A549 (cell line): ENCODE measurements around the gene SLC35D3.

ENCODE experiments used
- CTCF ChIP-seq: fragments of >200 bp; sonication (Bioruptor Twin); formaldehyde crosslinking; IDR thresholded peaks from 3 replicates; pipeline ENCODE4 v1.5.1; 2016
- EP300 ChIP-seq, 2 experiments: fragments of >200 bp; sonication (Bioruptor Twin); formaldehyde crosslinking; IDR thresholded peaks; 2 replicates in 1 of 2; 3 replicates in 1 of 2; pipeline ENCODE4 v1.6.1; 2016 to 2017
- MYC ChIP-seq: IDR thresholded peaks from 2 replicates; pipeline ENCODE4 v1.6.1; 2012; ENCODE audit warnings: mild to moderate bottlenecking, inconsistent platforms, low read length, improper control_type of control experiment, borderline replicate concordance
- REST ChIP-seq: fragments of 200-600 bp; sonication (generic); IDR thresholded peaks from 2 replicates; pipeline ENCODE4 v1.6.1; 2016; ENCODE audit warnings: antibody characterized with exemption, mild to moderate bottlenecking, moderate library complexity
- RFX5 ChIP-seq: fragments of 450-650 bp; IDR thresholded peaks from 2 replicates; pipeline ENCODE4 v1.7.1; 2014; ENCODE audit warnings: antibody characterized with exemption, mild to moderate bottlenecking, moderate library complexity

- TF ChIP-seq MYC (no peak), REST (no peak), EP300 (IDR thresholded peaks at IDR 0.05) (no peak), CTCF (no peak), RFX5 (no peak)
Observed at GRCh38 chr6:136920671-136921380, 1.3 kb upstream of the SLC35D3 start.
